ENCODE data around the gene PKDREJ.

The PKDREJ gene

DNA sequence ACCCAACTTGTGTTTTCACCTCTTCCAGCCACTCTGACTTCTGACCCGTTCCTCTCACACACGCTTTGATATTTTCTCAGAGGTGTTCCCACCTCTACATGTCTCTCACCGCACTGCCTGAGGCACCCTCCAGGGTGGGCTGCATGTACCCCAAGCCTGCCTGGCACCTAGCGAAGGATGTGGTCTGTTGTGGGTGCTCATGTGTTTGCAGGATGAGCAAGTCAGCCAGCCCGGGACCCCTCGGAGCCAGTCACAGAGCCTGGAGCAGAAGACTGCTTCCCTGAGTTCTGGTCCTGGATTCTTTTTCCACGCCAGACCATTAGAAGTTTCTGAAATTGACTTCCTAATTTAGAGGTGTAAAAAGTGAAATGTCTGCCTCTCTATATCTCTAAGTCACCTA, 37.3 kb upstream of the PKDREJ start:
- TF ChIP-seq, protein P1, sequence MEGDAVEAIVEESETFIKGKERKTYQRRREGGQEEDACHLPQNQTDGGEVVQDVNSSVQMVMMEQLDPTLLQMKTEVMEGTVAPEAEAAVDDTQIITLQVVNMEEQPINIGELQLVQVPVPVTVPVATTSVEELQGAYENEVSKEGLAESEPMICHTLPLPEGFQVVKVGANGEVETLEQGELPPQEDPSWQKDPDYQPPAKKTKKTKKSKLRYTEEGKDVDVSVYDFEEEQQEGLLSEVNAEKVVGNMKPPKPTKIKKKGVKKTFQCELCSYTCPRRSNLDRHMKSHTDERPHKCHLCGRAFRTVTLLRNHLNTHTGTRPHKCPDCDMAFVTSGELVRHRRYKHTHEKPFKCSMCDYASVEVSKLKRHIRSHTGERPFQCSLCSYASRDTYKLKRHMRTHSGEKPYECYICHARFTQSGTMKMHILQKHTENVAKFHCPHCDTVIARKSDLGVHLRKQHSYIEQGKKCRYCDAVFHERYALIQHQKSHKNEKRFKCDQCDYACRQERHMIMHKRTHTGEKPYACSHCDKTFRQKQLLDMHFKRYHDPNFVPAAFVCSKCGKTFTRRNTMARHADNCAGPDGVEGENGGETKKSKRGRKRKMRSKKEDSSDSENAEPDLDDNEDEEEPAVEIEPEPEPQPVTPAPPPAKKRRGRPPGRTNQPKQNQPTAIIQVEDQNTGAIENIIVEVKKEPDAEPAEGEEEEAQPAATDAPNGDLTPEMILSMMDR (conservative IDR thresholded peaks at IDR 0.05), result no peak
- H3K27ac ChIP-seq, result no peak overlapping the region

DNA sequence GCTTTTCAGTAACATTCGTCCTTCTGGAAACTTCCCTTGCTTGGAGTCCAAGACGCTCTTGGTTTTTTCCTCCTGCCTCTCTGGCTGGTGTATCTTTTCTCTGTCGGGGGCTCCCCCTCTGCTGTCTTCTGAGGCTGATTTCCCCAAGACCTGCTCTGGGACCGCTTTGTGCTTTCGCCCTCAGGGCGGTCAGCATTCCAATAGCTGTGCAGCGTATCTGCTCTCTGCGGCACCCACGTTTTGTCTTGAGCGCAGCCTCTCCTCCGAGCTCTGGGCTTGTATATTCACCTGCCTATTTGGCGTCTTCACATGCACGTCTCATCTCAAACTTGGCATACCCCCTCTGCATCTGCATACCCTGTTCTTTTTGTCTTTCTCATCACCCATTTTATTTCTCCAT, 36.0 kb upstream of the PKDREJ start:
- TF ChIP-seq, protein P1 (conservative IDR thresholded peaks at IDR 0.05), result no peak

DNA sequence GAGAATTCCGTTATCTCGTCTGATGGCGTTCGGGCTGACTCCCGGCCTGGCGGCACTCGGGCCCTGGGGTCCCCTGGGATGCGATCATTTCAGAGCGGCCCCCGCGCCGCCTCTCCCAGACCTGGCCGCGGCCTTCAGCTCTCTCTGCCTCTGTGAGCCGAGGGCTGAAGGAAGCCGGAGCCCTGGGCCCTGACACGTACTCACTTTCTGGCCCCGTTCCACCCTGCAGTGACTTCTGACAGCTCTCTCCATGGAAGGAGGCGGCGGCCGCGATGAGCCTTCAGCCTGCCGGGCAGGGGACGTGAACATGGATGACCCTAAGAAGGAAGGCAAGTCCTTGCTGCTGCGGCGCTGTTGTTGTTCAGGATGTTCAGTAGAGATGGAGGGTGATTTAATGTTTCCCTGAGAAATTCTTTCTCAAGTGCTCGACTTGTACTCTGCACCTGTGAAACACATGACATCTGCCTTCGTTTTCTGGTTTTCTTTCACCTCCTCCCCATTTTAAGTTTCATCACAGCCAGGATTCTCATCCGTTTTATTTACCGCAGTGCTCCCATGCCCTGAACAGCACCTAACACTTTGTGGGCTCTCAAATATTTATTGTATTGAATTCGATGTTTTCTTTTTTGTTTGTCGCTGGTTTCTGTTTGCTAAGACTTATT, 34.1 kb upstream of the PKDREJ start:
- TF ChIP-seq, protein P1 (conservative IDR thresholded peaks at IDR 0.05), result no peak
- H3K27ac ChIP-seq, result peak overlapping the region; percentile 84; the same call in 1 of the 2 replicates

More for the DNA sequence above, 36.0 kb upstream of the PKDREJ start:
- no peak overlapping the region for H3K27ac ChIP-seq

DNA sequence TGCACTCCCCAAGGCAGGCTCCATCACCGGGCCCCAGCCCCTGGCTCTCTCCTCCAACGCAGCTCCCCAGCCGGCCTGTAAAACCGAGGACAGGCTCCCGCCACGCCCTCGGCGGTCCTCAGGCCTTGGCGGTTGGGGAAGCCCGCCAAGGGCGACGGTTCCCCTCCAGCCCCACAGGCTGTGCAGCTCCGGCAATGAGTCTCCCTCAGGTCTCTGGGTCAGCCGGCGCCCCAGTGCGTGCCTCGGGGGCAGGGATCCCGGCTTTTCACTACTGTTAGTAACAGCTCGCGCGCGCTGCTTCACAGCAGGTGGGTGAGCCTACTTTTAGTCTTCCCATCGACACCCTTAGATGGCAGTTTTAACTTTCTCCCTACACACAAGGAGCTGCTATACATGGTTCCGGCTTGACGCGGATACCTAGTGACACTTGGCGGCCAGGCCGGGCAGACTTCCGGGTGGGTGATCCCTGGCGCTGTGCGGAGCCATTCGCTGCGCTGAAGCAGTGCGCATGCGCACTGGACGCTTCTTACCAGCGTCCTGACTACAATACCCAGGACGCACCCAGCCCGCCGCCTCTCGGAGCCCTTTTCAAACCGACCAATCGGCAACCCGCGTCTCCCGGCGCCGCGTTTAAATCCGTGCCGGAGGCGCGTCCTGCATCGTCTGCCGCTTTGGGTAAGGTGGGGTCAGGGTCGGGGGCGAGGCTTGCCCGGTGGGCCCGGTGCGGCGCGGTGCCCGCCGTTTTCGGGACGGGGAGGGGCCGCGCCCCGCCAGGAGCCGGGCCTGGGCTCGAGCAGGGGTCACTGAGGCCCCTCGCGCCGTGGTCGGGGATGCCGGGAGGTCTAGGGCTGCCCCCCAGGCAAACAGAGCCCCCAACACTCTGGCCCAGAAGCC, 33.4 kb upstream of the PKDREJ start, which contains the start of gene GTSE1:
Gene GTSE1 (plus strand): TSS at position 614 of the 894 bp plus-strand sequence. CDS start 531 bp downstream, outside the sequence.
- peak within 1 kb of the TSS; percentile 84 for H3K27ac ChIP-seq

DNA sequence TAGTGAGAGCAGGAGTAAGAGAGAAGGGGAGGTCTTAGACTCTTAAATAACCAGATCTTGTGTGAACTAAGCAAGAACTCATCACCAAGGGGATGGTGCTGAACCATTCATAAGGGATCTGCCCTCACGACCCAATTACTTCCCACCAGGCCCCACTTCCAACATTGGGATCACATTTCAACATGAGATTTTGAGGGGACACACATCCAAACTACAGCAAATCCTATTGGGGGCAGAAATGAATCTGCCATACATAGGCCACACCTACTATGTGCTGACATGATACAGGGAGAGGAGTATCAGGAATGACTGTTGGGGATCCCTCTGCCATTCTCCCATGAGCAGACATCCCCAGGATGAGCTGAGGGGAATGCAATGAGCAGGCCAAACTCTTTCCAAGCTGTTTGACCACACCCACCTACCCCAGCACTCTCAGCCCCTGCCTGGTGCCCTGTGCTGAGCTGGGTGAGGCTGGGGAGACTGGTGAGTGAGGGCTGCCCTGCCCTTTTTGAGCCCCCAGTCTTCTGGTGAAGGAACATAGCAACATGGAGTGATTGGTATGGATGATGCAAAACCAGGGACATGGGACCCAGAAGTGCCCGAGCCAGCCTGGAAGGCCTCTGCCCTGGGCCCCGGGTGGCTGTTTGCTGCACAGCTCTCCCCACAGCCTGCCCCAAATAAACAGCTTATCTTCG, 32.3 kb upstream of the PKDREJ start:
- TF ChIP-seq, protein P1 (conservative IDR thresholded peaks at IDR 0.05), result no peak
- H3K27ac ChIP-seq, result peak overlapping the region; percentile 84

More for the DNA sequence above, 33.4 kb upstream of the PKDREJ start, which contains the start of gene GTSE1:
- TF ChIP-seq, protein P1 (conservative IDR thresholded peaks at IDR 0.05), result 0 out of 2 replicates have a peak, but pooled peaks have one; percentile 13

DNA sequence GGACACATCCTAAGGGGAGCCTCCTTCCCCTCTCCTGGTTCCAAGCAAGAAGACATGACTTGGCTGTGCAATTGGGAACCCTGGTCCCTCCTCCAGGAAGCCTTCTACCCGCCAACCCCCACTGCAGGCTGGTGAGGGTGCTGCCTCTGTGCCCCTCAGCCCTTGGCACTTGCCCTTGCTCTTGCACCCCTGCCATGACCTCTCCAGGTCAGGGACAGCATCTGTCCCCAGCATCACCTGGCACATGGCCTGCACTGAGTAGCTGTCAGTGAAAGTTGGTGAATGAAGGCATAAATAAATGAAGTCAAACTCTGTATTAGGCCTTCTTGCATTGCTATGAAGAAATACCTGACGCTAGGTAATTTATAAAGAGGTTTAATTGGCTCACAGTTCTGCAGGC, 31.6 kb upstream of the PKDREJ start:
- no peak overlapping the region for H3K27ac ChIP-seq
- TF ChIP-seq, protein P1 (conservative IDR thresholded peaks at IDR 0.05), result no peak

Data from VCaP (cell line).